ENCODE data around the gene DPF3. TPM values are rescaled to one million over a fixed set of nuclear protein-coding genes. Genes with fewer than 3 reads are reported as not detected.

DPF3 gene
- total RNA-seq, 1 donor from 2014 or later, result 0.90 TPM

GRCh38 chr14:72758993-72759392 lies 134.9 kb downstream of the DPF3 start:
- ATAC-seq, result no peak
- H3K27me3 ChIP-seq, result no peaks in the 10 kb centered on the region
- H3K4me1 ChIP-seq, result no peaks in the 10 kb centered on the region
- no peak for TF ChIP-seq CTCF (IDR thresholded peaks at IDR 0.05)
- no peak overlapping the region for H3K27ac ChIP-seq
- DNase-seq, result no peak
- H3K36me3 ChIP-seq, result no peaks in the 10 kb centered on the region
- intact Hi-C loops (cut with DNase I), result no loop called here
- no peak overlapping the region for H3K4me3 ChIP-seq
- peaks cover 12% of the 10 kb centered on the region for H3K9me3 ChIP-seq

- H3K27ac ChIP-seq, result no peak overlapping the region
- ATAC-seq (no peak), DNase-seq (no peak)
- intact Hi-C loops (cut with DNase I), result no loop called here
- H3K4me1 ChIP-seq, result no peaks in the 10 kb centered on the region
- peaks cover 12% of the 10 kb centered on the region for H3K9me3 ChIP-seq
- TF ChIP-seq CTCF (IDR thresholded peaks at IDR 0.05), result no peak
- H3K36me3 ChIP-seq, result no peaks in the 10 kb centered on the region
- H3K27me3 ChIP-seq, result no peaks in the 10 kb centered on the region
- H3K4me3 ChIP-seq, result no peak overlapping the region
Observed at GRCh38 chr14:72758420-72758819, 135.5 kb downstream of the DPF3 start.

- DNase-seq (no peak), ATAC-seq (no peak)
- no peak overlapping the region for H3K4me3 ChIP-seq
- no peaks in the 10 kb centered on the region for H3K36me3 ChIP-seq
- no peaks in the 10 kb centered on the region for H3K4me1 ChIP-seq
- H3K27ac ChIP-seq, result no peak overlapping the region
- intact Hi-C loops (cut with DNase I), result no loop called here
- no peaks in the 10 kb centered on the region for H3K27me3 ChIP-seq
- TF ChIP-seq CTCF (IDR thresholded peaks at IDR 0.05), result no peak
- H3K9me3 ChIP-seq, result peaks cover 12% of the 10 kb centered on the region
Observed at GRCh38 chr14:72756967-72757366, 136.9 kb downstream of the DPF3 start.

GRCh38 chr14:72755766-72756165 lies 138.1 kb downstream of the DPF3 start:
- no peak for TF ChIP-seq CTCF (IDR thresholded peaks at IDR 0.05)
- no peaks in the 10 kb centered on the region for H3K36me3 ChIP-seq
- intact Hi-C loops (cut with DNase I), result no loop called here
- DNase-seq (no peak), ATAC-seq (no peak)
- H3K4me1 ChIP-seq, result no peaks in the 10 kb centered on the region
- peaks cover 12% of the 10 kb centered on the region for H3K9me3 ChIP-seq
- H3K27me3 ChIP-seq, result no peaks in the 10 kb centered on the region
- H3K27ac ChIP-seq, result no peak overlapping the region
- H3K4me3 ChIP-seq, result no peak overlapping the region

- H3K4me3 ChIP-seq, result no peak overlapping the region
- H3K9me3 ChIP-seq, result peaks cover 5% of the 10 kb centered on the region
- intact Hi-C loops (cut with DNase I), result no loop called here
- no peaks in the 10 kb centered on the region for H3K36me3 ChIP-seq
- no peaks in the 10 kb centered on the region for H3K4me1 ChIP-seq
- DNase-seq, result no peak
- no peak overlapping the region for H3K27ac ChIP-seq
- no peaks in the 10 kb centered on the region for H3K27me3 ChIP-seq
- no peak for ATAC-seq
- TF ChIP-seq CTCF (IDR thresholded peaks at IDR 0.05), result no peak
Observed at GRCh38 chr14:72754949-72755348, 139.0 kb downstream of the DPF3 start.

GRCh38 chr14:72753879-72754400 lies 140.0 kb downstream of the DPF3 start:
- H3K9me3 ChIP-seq, result no peaks in the 10 kb centered on the region
- no peak overlapping the region for H3K4me3 ChIP-seq
- no peak overlapping the region for H3K27ac ChIP-seq
- ATAC-seq, result no peak
- TF ChIP-seq CTCF (IDR thresholded peaks at IDR 0.05), result no peak
- intact Hi-C loops (cut with DNase I), result no loop called here
- H3K27me3 ChIP-seq, result no peaks in the 10 kb centered on the region
- no peak for DNase-seq
- no peaks in the 10 kb centered on the region for H3K4me1 ChIP-seq
- no peaks in the 10 kb centered on the region for H3K36me3 ChIP-seq

All from upper lobe of right lung (tissue), 1 donor.